GM12878 (cell line): Measurements from ENCODE around the gene INTS7. TPM values are rescaled to one million over a fixed set of nuclear protein-coding genes. Genes with fewer than 3 reads are reported as not detected.

Experiments used
- ATAC-seq: fragments of 200-7000 bp; cut with Tn5 transposase; 3 replicates; pipeline ENCODE4 v1.9.1; 2020; ENCODE audit warnings: mild to moderate bottlenecking, moderate library complexity
- BruUV-seq: library from RNA; stranded (reverse); fragments of 400-500 nt; replicated peaks from 2 replicates; lab custom pipeline; 2021; lab: Mats Ljungman, UMichigan
- CTCF ChIA-PET: fragments of 300-600 bp; sonication (Branson Sonifier 250); formaldehyde crosslinking; extraction: SDS; loops from one replicate; lab custom pipeline; 2021; ENCODE audit warnings: inconsistent platforms; lab: Yijun Ruan, JAX
- POLR2A ChIA-PET: fragments of 350-600 bp; formaldehyde crosslinking; extraction: SDS; loops from one replicate; lab custom pipeline; 2021; ENCODE audit warnings: inconsistent platforms; lab: Charles Lee
- RAD21 ChIA-PET: fragments of 300-600 bp; sonication (Branson Sonifier 250); formaldehyde crosslinking; loops from one replicate; lab custom pipeline; 2023; ENCODE audit warnings: antibody characterized with exemption; ENCODE audit not compliant: unreplicated experiment; lab: Charles Lee
- SMC1A ChIA-PET: fragments of 300-600 bp; sonication (Branson Sonifier 250); formaldehyde crosslinking; loops from one replicate; lab custom pipeline; 2023; ENCODE audit not compliant: unreplicated experiment, uncharacterized antibody; lab: Charles Lee
- DNase-seq: peaks from one replicate; pipeline ENCODE4 v3.0.0-alpha.2; 2011; ENCODE audit warnings: low read depth, low spot score
- FAIRE-seq: peaks from 3 replicates; lab custom pipeline; 2011; peaks lifted over from hg19 to GRCh38; lab: Jason Lieb, UNC
- H2AFZ ChIP-seq: 2 replicates; pipeline ENCODE4 v1.6.0; 2011; ENCODE audit warnings: low read depth, low read length, control low read depth; ENCODE audit not compliant: control insufficient read depth
- H3K27ac ChIP-seq: 2 replicates; pipeline ENCODE4 v1.5.1; 2011; ENCODE audit warnings: control low read depth; ENCODE audit not compliant: control insufficient read depth, insufficient read depth
- H3K27me3 ChIP-seq, 2 experiments: replicated peaks in 1 of 2; 2 replicates each; pipeline versions ENCODE4 v1.6.0 to v1.6.1; 2011; ENCODE audit warnings: low read length in 1 of 2; ENCODE audit not compliant: control insufficient read depth in 2 of 2, insufficient read depth in 2 of 2
- H3K36me3 ChIP-seq, 2 experiments: 2 replicates each; pipeline ENCODE4 v1.5.1; 2011; ENCODE audit warnings: low read length in 1 of 2; ENCODE audit not compliant: control insufficient read depth in 2 of 2, insufficient read depth in 2 of 2
- H3K4me1 ChIP-seq: 2 replicates; pipeline ENCODE4 v1.6.1; 2011; ENCODE audit warnings: mild to moderate bottlenecking, low read length, moderate library complexity, mixed read lengths; ENCODE audit not compliant: control insufficient read depth, insufficient read depth
- H3K4me2 ChIP-seq: 2 replicates; pipeline ENCODE4 v1.6.0; 2011; ENCODE audit warnings: control low read depth; ENCODE audit not compliant: control insufficient read depth, insufficient read depth
- H3K4me3 ChIP-seq: fragments of 200-600 bp; sonication (generic); 2 replicates; pipeline ENCODE4 v1.5.1; 2016
- H3K79me2 ChIP-seq: 2 replicates; pipeline ENCODE4 v1.6.0; 2011; ENCODE audit warnings: low read length; ENCODE audit not compliant: control insufficient read depth, insufficient read depth
- H3K9ac ChIP-seq: 2 replicates; pipeline ENCODE4 v1.8.0; 2011; ENCODE audit warnings: low read length, control low read depth, mixed read lengths; ENCODE audit not compliant: control insufficient read depth, insufficient read depth
- H3K9me3 ChIP-seq: replicated peaks from 3 replicates; pipeline ENCODE4 v1.5.1; 2011; ENCODE audit warnings: mild to moderate bottlenecking, low read length; ENCODE audit not compliant: control insufficient read depth, insufficient read depth
- H4K20me1 ChIP-seq: 2 replicates; pipeline ENCODE4 v1.6.0; 2011; ENCODE audit not compliant: control insufficient read depth, insufficient read depth
- ATF7 ChIP-seq: fragments of 450-650 bp; IDR thresholded peaks from 2 replicates; pipeline ENCODE4 v1.6.1; 2016; ENCODE audit warnings: low read depth, mild to moderate bottlenecking
- REST ChIP-seq: IDR thresholded peaks from 2 replicates; pipeline ENCODE4 v1.6.1; 2012; ENCODE audit warnings: mild to moderate bottlenecking, low read depth, low read length
- WGBS: methylation state at CpG from one replicate; pipeline ENCODE4 v1.1.6; 2016; ENCODE audit warnings: low lambda C conversion rate; ENCODE audit not compliant: insufficient replicate concordance, insufficient coverage; ENCODE audit errors: missing lambda C conversion rate; 5-methylcytosine and 5-hydroxymethylcytosine counted together
- in situ Hi-C: fragments of 300-500 bp; cut with MboI; formaldehyde crosslinking; loops from 9 replicates; pipeline ENCODE4 v1.14.3; 2018; ENCODE audit warnings: mixed read lengths
- intact Hi-C: fragments of 100-400 bp; cut with micrococcal nuclease; formaldehyde crosslinking; loops from one replicate; pipeline ENCODE4 v1.14.2; 2022; ENCODE audit not compliant: unreplicated experiment
- polyA plus RNA-seq, 11 experiments: library from polyadenylated mRNA; depleted of rRNA in 4 of 11; unstranded in 6 of 11; stranded (reverse) in 5 of 11; fragments of >200 nt; fragmentation: Nextera tagmentation in 4 of 11; fragmentation: Illumina TruSeq in 1 of 11; extraction: Ambion mirVana in 4 of 11; extraction: Trizol in 1 of 11; gene quantifications; 1 replicate in 1 of 11; 2 replicates in 10 of 11; pipeline versions ENCODE4 v1.2.1 to v1.2.3, GENCODE V29; 2011 to 2016; ENCODE audit warnings: inconsistent platforms in 2 of 11, missing spikeins in 2 of 11, low read depth in 1 of 11
- total RNA-seq, 4 experiments: library from RNA; depleted of rRNA in 3 of 4; stranded (reverse); fragments of >200 nt in 3 of 4; fragmentation: Illumina TruSeq in 1 of 4; extraction: Trizol in 1 of 4; gene quantifications; 2 replicates each; pipeline versions ENCODE4 v1.2.1 to v1.2.3, GENCODE V29; 2013 to 2021

The INTS7 gene
- total and polyA plus RNA-seq, 10 of the 15 experiments (the other 5 are each of a cell fraction or from before 2014, with no cell fraction given): 17.1 to 49.1 (median 26.8) TPM

GRCh38 chr1:212037900-212038299, 2.5 kb upstream of the INTS7 start:
- no TSS peak for BruUV-seq
- in situ Hi-C loops: loop anchor here (5.0 kb wide), 1 partner anchor 341 kb away; no protein-coding TSS in a partner anchor
- H3K27me3 ChIP-seq: no peaks in the 10 kb centered on the region
- peaks cover 8% of the 10 kb centered on the region for H3K4me1 ChIP-seq
- H2AFZ ChIP-seq: peak overlapping the region; percentile 51
- ChIA-PET RAD21 (interaction anchor here (0.6 to 10.4 kb wide), 8 partner anchors 10 to 418 kb away, joined by 3 to 177 read pairs (median 3); no protein-coding TSS in a partner anchor), SMC1A (interaction anchor here (0.9 to 8.9 kb wide), 9 partner anchors 9 to 357 kb away, joined by 3 to 158 read pairs (median 6); partner anchors contain the start of gene PPP2R5A), CTCF (interaction anchor here (0.7 to 11.8 kb wide), 10 partner anchors 11 to 419 kb away, joined by 3 to 199 read pairs (median 6); no protein-coding TSS in a partner anchor), POLR2A (interaction anchor here (0.7 to 1.7 kb wide), 6 partner anchors 10 to 342 kb away, joined by 3 to 6 read pairs (median 4); no protein-coding TSS in a partner anchor)
- 20% methylated on average over 3 of the region's 3 CpGs for whole genome bisulfite sequencing
- peak; percentile 7; the same call in 2 of the 3 replicates for ATAC-seq
- peak overlapping the region; percentile 90 for H3K4me3 ChIP-seq
- H3K9me3 ChIP-seq: no peaks in the 10 kb centered on the region; the same call in 1 of the 3 replicates
- no peaks in the 10 kb centered on the region for H3K36me3 ChIP-seq
- H3K79me2 ChIP-seq: peaks cover 91% of the 10 kb centered on the region
- peak overlapping the region; percentile 42 for H3K27ac ChIP-seq
- TF ChIP-seq REST: no peak
- 0 out of 2 replicates have a peak, but pooled peaks have one; percentile 16 for TF ChIP-seq ATF7
- TF ChIP-seq, all 136 proteins: peak for 1
- no peak for DNase-seq
- intact Hi-C loops: loop anchor here (10.0 kb wide), 1 partner anchor 463 kb away; the partner anchor contains the start of gene SLC30A1
- Histone ChIP-seq H3K9ac (peak overlapping the region; percentile 3; the same call in 1 of the 2 replicates), H4K20me1 (no peaks in the 10 kb centered on the region), H3K4me2 (peak overlapping the region; percentile 67)
- FAIRE-seq: no peak
